PC-9 (cell line): Measurements from ENCODE around the gene SEMA4B.

ENCODE experiments used
- EZH2 ChIP-seq: fragments of 200-600 bp; sonication (generic); IDR thresholded peaks from 2 replicates; pipeline ENCODE4 v1.8.0; 2017; ENCODE audit warnings: antibody characterized with exemption, low read depth
- TF ChIP-seq, protein P1 (sequence below): fragments of 200-600 bp; sonication (generic); conservative IDR thresholded peaks from 2 replicates; pipeline ENCODE4 v1.6.1; 2017; ENCODE audit warnings: mixed run types, antibody characterized with exemption, mild to moderate bottlenecking, moderate library complexity

- TF ChIP-seq, protein P1, sequence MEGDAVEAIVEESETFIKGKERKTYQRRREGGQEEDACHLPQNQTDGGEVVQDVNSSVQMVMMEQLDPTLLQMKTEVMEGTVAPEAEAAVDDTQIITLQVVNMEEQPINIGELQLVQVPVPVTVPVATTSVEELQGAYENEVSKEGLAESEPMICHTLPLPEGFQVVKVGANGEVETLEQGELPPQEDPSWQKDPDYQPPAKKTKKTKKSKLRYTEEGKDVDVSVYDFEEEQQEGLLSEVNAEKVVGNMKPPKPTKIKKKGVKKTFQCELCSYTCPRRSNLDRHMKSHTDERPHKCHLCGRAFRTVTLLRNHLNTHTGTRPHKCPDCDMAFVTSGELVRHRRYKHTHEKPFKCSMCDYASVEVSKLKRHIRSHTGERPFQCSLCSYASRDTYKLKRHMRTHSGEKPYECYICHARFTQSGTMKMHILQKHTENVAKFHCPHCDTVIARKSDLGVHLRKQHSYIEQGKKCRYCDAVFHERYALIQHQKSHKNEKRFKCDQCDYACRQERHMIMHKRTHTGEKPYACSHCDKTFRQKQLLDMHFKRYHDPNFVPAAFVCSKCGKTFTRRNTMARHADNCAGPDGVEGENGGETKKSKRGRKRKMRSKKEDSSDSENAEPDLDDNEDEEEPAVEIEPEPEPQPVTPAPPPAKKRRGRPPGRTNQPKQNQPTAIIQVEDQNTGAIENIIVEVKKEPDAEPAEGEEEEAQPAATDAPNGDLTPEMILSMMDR = no peak
- no peak for TF ChIP-seq EZH2
Measured at GRCh38 chr15:90174140-90174875, 26.8 kb upstream of the SEMA4B start.
